DND-41 (cell line): Measurements from ENCODE around the gene UQCRH.

Source experiments
- CTCF ChIP-seq: IDR thresholded peaks from 2 replicates; pipeline ENCODE4 v1.5.1; 2012; ENCODE audit warnings: borderline replicate concordance, low read length, moderate library complexity, mild to moderate bottlenecking; ENCODE audit not compliant: poor library complexity, severe bottlenecking; ENCODE audit errors: extremely low read depth
- EZH2 ChIP-seq: IDR thresholded peaks from 3 replicates; pipeline ENCODE4 v1.6.1; 2012; ENCODE audit warnings: borderline replicate concordance, low read depth, mild to moderate bottlenecking, moderate library complexity, low read length, inconsistent platforms; ENCODE audit not compliant: severe bottlenecking

DNA sequence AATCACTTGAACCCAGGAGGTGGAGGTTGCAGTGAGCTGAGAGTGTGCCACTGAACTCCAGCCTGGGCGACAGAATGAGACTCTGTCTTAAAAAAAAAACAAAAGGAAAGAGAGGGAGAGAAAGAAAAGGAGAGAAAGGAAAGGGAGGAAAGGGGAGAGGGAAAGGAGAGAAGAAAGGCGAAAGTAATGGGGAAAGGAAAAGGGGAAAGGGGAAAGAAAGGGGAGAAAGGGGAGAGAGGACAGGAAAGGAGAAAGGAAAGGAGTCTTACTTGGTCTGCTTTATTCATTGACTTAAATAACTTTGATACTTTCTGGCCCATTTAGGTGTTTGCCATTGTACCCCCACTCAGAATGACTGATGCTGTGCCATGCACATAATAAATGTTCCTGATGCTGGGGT lies 48.9 kb downstream of the UQCRH start:
- TF ChIP-seq EZH2: no peak
- TF ChIP-seq CTCF: no peak
